UCSD-AML1 (cell line): ENCODE data around the gene EYS.
"Not testable (repeated sequence)": the region's sequence is repeated elsewhere in the genome, so short reads cannot be mapped to it uniquely, and the experiment has no call there.

Experiments
- DNase-seq: peaks from one replicate; lab custom pipeline; 2025; ENCODE audit not compliant: unreplicated experiment; lab: John Stamatoyannopoulos, UW

Gene EYS

DNA sequence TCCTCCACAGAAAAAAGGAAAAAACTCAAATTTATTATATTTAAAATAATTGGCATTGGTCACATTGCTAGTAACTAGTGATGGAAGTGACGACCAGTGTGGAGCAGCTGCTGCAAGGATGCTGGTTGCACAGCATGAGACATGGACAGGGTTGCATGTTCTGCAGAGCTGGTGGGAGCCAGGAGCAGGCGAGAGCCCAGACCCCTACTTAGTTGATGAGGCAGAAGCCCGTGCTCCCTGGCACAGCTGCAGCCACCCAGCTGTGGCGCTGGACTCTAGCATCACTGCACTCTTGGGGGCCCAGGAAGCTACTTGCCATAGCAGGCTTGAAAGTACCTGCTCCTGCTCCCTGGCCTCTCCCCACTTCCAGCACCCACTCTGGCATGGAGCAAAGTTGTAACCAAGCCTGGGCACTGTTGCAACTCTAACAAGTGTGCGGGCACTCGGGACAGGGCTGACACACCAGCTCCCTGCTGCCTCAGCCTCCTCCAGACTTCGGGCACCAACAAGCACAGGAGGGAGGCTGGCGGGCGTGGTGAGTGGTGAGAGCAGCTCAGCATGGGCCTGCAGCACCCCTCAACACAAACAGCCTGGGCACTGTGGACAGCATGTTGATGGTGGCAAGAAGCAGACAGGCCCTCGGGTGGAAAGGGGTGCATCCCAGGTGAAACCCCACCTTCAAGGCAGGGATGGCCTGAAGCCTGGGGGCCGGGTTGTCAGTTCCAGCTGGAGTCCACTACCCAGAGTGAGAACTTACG, 69.6 kb downstream of the EYS start:
- no peak for DNase-seq

DNA sequence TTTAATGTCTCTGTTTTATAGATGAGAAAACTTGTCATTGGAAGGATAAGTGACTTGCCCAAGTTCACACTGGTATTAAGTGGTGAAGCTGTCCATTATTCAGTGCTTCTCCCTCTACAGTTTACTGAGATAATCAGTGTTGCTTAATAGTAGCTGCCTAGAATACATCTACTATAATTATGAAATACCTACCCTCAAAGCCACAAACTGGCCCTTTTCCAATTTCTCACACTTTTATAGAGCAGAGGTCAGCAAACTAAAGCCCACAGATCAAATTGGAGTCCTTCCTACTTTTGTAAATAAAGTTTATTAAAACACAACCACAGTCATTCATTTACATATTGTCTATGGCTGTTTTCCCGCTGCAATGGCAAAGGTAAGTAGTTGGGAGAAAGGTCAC, 73.5 kb downstream of the EYS start:
- no peak for DNase-seq

DNA sequence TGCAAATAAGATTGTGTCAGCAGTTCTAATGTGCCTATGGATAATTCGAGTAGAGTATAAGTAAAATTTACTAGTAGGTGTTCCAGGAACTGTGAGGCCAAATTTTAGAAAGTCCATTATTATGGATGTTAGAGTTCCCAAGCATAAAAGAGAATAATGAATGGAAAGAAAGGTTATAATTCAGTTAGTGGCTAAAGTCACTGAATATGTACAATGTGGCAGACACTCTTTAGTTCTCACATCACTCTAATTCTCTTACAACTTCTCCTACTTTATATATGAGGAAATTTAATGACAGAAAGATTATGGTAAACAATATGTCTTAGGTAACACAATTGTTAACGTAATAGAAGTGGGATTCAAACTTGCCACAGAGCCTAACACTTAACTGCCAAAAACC, 75.3 kb downstream of the EYS start:
- no peak for DNase-seq

- not testable (repeated sequence) for DNase-seq
Measured at GRCh38 chr6:65627434-65627999, 79.5 kb downstream of the EYS start.

DNA sequence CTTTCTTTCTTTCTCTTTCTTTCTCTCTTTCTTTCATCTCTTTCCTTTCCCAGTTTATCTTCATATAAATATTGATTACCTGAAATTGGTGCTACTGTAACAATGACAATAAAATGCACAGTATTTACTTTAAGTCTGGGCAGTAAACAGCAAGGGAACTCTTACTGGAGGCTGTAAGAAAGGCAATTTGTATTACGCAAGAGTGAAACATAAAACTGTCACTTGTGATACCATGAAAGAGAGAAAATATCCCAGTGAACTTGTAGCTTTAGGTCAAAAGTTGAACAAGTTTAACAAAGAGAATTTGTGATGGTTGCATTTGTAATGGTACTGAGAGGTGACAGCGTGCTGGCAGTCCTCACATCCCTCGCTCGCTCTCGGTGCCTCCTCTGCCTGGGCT, 80.0 kb downstream of the EYS start:
- DNase-seq: no peak

- no peak for DNase-seq
Measured at GRCh38 chr6:65623566-65623965, 83.5 kb downstream of the EYS start.

DNA sequence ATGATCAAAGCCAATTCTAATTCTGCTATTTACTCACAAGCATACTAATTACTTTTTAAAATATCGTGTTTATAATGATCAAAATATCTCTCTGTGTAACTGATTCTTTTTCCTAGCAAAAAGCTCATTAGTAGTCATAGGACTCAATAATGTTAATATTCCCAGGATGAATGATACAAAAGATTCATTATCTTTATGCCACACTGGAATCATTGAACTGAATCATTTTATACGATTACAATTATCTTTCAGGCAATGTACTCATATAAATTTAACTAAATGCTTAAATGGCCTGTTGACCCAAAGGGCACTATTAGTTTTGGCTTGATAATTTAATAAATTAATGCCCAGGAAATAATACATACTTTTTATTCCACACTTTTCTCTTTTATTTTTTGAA, 96.3 kb downstream of the EYS start:
- DNase-seq: no peak

DNA sequence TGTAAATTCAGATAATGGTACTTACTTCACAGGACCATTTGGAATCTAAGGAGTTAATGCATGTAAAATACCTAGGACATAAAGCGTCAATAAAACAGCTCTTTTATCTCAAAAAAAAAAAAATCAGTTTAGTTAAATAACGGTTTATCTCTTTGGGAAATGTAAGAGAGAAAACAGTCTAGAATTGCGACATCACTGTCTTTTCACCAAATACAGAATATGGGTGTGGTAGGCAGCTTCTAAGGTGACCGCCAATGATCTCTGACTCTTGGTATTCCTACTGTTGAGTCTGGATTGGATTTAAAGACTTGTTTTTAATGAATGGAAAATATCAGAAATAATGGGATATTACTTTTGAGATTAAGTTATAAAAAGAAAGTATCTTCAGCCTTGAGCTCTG, 111.5 kb downstream of the EYS start:
- DNase-seq: no peak

DNA sequence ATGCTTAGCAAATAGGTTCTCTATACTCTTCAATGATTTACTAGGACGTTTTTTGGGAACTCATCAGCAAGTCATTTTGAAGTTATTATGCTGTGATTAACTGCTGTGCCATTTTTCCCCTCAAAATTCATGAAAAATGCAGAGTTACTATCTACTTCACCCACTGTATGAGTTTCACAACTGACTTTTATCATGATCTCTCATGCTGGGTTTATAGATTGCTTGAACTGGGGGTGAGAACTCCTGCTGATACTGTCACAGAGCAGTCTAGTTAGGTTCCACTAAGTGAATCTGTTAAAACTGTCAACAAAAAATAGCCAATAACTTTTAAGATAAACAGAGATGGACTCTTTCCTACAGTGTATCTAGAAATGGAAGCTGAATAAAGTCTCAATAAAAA, 136.7 kb downstream of the EYS start:
- DNase-seq: no peak

GRCh38 chr6:65569505-65569904, 137.5 kb downstream of the EYS start:
- DNase-seq: no peak

DNA sequence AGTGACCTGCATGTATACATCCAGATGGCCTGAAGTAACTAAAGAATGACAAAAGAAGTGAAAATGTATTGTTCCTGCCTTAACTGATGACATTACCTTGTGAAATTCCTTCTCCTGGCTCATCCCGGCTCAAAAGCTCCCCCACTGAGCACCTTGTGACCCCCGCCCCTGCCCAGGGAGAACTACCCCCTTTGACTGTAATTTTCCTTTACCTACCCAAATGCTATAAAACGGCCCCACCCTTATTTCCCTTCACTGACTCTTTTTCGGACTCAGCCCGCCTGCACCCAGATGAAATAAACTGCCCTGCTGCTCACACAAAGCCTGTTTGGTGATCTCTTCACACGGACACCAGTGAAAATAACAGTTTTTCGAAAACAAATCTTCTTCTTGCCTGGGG, 138.0 kb downstream of the EYS start:
- DNase-seq: not testable (repeated sequence)

DNA sequence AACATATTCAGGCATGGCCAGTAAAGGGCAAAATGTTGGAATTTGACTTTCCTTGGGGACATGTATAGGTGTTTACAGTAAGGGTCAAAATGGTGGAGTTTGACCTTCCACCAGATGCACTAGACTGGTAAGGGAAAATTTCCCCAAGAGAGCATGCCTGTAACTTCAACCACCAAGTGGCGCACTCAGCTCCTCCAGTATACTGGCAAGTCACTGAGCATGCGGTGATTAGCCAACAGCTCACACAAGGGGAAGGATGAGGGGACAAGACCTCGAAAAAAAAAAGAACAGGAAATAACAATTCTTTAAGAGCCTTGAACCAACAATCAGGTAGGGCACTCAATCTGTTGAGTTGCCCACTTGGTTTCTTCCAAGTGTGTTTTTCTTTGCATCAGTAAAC, 140.9 kb downstream of the EYS start:
- DNase-seq: no peak

- DNase-seq: no peak
Measured at GRCh38 chr6:65558071-65558470, 149.0 kb downstream of the EYS start.

- no peak for DNase-seq
Measured at GRCh38 chr6:65557224-65557623, 149.8 kb downstream of the EYS start.

DNA sequence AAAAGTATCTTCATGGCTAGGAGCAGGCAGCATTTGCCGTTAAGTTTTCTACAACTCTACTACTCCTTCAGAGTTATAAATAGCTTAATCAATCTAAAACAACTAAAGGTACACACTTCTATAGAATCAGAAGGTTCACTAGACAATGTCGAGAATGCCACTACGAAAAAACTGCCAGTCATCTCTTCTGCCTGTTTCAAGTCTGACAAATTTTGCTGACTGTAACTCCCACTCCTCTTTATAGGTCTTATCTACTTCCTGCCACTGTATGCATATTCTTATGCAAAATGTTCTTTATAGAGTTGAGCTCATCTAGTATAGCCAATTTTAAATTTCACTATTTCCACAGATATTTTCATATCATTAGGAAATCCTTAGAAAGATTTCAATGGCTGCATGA, 160.1 kb downstream of the EYS start:
- DNase-seq: no peak

GRCh38 chr6:65545920-65546319, 161.1 kb downstream of the EYS start:
- DNase-seq: no peak

GRCh38 chr6:65538644-65539043, 168.4 kb downstream of the EYS start:
- DNase-seq: no peak

- DNase-seq: no peak
Measured at GRCh38 chr6:65537600-65537999, 169.4 kb downstream of the EYS start.

DNA sequence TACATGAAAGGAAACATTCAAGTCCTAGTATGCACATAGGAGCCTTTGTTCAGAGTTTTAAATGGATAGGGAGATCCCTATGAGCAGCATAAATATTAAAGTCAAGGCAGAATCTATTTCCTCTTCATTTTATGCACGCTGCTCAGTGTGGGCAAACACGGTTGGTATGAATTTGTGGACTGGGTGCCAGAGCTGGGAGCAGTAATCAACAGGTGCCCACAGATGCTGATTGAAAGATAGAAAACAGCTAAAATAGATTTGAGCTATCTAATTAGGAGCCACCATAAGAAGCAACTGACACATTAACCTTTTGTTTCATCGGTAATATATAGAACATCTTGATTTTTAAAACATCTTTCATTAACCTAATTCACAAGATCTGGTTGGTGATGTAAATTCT, 175.5 kb downstream of the EYS start:
- no peak for DNase-seq

- no peak for DNase-seq
Measured at GRCh38 chr6:65524232-65524631, 182.8 kb downstream of the EYS start.

DNA sequence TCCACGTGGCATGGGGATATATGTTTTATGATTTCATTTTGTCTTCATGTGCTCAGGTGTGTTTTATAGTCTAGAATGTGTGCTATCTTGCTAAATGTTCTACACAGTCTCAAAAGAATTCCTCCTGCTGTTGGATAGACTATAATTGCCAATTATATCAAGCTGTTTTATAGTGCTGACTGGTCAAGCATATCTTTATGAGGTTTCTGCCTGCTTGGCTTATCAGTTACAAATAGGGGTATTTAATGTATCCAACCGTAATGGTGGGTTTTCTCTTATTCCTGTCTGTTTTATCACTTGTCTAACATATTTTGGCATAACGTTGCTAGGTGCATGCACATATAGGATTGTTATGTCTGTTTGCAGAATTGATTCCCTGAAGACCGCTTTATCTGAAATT, 201.3 kb downstream of the EYS start:
- DNase-seq: no peak

- no peak for DNase-seq
Measured at GRCh38 chr6:65501045-65501444, 206.0 kb downstream of the EYS start.

GRCh38 chr6:65483652-65484051, 223.4 kb downstream of the EYS start:
- not testable (repeated sequence) for DNase-seq
